Chondrocyte (in vitro differentiated cells): Measurements from ENCODE around the gene CSNK2A2. TPM values are rescaled to one million over a fixed set of nuclear protein-coding genes. Genes with fewer than 3 reads are reported as not detected.

ENCODE experiments used
- DNase-seq: peaks from one replicate; pipeline ENCODE4 v3.0.0; 2021; ENCODE audit warnings: mixed read lengths, low spot score
- H3K27ac Mint-ChIP-seq: one replicate; pipeline ENCODE4 v1.8.0; 2021; ENCODE audit warnings: mild to moderate bottlenecking, moderate library complexity, mixed read lengths; ENCODE audit not compliant: unreplicated experiment
- H3K27me3 Mint-ChIP-seq: 2 replicates; pipeline ENCODE4 v1.8.0; 2021; ENCODE audit warnings: low read depth, mixed read lengths
- H3K36me3 Mint-ChIP-seq: 2 replicates; pipeline ENCODE4 v1.8.0; 2021; ENCODE audit warnings: low read depth, mixed read lengths
- H3K4me1 Mint-ChIP-seq: 2 replicates; pipeline ENCODE4 v1.8.0; 2021; ENCODE audit warnings: low read depth, mild to moderate bottlenecking, mixed read lengths
- H3K4me3 Mint-ChIP-seq: one replicate; pipeline ENCODE4 v1.8.0; 2021; ENCODE audit warnings: mild to moderate bottlenecking, moderate library complexity, mixed read lengths; ENCODE audit not compliant: unreplicated experiment
- H3K9me3 Mint-ChIP-seq: 2 replicates; pipeline ENCODE4 v1.8.0; 2021; ENCODE audit warnings: low read depth, mixed read lengths
- total RNA-seq: library from RNA; stranded (reverse); gene quantifications from 3 replicates; pipeline ENCODE4 v1.2.1, GENCODE V29; 2021
- TF ChIP-seq, protein P1 (sequence below): fragments of 200-600 bp; sonication (generic); IDR thresholded peaks from 2 replicates; pipeline ENCODE4 v1.5.0; 2021; ENCODE audit warnings: antibody characterized with exemption, mild to moderate bottlenecking, moderate library complexity

Gene CSNK2A2
- total RNA-seq, 1 donor from 2014 or later = 69.6 TPM

DNA sequence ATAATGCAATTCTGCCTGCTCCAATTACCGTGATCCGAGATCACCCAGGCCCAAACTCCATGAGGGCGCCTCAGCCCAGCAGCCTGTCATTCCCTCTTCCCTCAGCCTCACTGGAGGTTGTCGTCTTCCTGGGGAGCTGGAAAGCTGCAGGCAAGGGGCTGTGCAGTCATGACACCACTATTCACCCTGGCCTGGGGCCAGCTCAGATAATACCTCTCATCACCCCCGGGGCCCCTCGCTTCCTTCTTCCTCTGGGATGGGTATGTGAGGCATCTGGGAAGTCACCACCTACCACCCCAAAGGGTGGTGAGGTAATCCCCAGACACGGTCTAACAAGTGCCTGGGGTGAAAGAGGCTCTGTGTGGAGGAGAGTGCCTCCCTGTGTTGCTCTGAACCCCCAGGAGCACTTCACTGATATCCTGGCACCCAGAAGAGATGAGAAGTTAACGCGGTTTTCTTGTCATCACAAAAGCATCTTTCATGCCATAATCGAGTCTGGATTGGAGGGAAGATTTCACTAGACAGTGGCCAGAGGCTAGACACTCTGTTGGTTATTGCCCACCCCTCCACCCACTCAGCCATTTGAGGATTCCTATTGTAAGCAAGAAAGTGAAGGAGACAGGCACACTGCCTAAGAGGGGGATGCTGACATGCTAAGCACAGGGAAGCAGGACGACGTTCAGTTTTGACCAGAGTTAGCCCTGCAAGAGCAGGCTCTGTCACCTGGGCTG, 87.2 kb downstream of the CSNK2A2 start:
- Mint-ChIP-seq H3K27me3 (no peaks in the 10 kb centered on the region), H3K9me3 (no peaks in the 10 kb centered on the region), H3K4me1 (peaks cover 5% of the 10 kb centered on the region), H3K27ac (no peak overlapping the region), H3K36me3 (peaks cover 25% of the 10 kb centered on the region), H3K4me3 (no peak overlapping the region)
- peak; percentile 55 for DNase-seq
- TF ChIP-seq, protein P1, sequence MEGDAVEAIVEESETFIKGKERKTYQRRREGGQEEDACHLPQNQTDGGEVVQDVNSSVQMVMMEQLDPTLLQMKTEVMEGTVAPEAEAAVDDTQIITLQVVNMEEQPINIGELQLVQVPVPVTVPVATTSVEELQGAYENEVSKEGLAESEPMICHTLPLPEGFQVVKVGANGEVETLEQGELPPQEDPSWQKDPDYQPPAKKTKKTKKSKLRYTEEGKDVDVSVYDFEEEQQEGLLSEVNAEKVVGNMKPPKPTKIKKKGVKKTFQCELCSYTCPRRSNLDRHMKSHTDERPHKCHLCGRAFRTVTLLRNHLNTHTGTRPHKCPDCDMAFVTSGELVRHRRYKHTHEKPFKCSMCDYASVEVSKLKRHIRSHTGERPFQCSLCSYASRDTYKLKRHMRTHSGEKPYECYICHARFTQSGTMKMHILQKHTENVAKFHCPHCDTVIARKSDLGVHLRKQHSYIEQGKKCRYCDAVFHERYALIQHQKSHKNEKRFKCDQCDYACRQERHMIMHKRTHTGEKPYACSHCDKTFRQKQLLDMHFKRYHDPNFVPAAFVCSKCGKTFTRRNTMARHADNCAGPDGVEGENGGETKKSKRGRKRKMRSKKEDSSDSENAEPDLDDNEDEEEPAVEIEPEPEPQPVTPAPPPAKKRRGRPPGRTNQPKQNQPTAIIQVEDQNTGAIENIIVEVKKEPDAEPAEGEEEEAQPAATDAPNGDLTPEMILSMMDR = no peak

DNA sequence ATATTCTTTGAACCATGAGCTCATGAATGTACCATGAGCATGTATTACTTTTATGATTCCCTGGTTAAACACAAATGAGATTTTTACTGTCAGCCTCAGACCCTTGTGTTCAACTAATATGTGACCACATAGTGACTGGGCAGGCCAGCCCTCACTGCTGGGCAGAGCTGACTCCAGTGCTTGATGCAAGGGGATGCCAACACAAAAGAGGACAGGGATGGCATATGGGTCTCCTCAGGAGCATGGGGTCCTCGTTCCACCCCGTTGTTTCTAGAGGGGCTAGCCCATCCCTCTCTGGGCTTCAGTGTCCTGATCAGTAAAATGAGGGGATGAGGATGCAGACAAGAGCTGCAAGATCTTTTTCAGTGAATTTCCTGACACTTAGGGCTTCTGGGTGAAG, 88.0 kb downstream of the CSNK2A2 start:
- H3K27ac Mint-ChIP-seq = no peak overlapping the region
- peak; percentile 51 for DNase-seq
- H3K4me3 Mint-ChIP-seq = no peak overlapping the region
- TF ChIP-seq, protein P1 = no peak
- H3K27me3 Mint-ChIP-seq = no peaks in the 10 kb centered on the region
- no peaks in the 10 kb centered on the region for H3K9me3 Mint-ChIP-seq
- peaks cover 5% of the 10 kb centered on the region for H3K4me1 Mint-ChIP-seq
- peaks cover 20% of the 10 kb centered on the region for H3K36me3 Mint-ChIP-seq

DNA sequence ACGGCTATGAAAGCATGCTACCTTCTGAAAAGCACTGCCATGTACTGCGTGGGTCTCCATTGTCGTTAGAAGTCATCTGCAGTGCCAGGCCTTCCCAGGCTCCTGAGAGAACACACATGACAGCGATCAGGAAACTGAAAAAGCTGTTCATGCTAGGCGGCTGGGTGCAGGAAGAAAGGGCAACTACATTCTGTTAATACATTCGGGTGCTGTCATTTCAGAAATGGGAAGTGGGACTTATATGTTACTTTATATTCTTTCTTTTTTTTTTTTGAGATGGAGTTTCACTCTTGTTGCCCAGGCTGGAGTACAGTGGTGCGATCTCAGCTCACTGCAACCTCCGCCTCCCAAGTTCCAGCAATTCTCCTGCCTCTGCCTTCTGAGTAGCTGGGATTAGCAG, 88.6 kb downstream of the CSNK2A2 start:
- Mint-ChIP-seq H3K9me3 (no peaks in the 10 kb centered on the region), H3K36me3 (peaks cover 15% of the 10 kb centered on the region), H3K27me3 (no peaks in the 10 kb centered on the region), H3K4me3 (no peak overlapping the region), H3K27ac (no peak overlapping the region), H3K4me1 (peaks cover 5% of the 10 kb centered on the region)
- no peak for DNase-seq
- TF ChIP-seq, protein P1 = no peak

Other genes with a start within 250 kb of the CSNK2A2 start
- gene CNGB1, start 227.0 kb downstream of the CSNK2A2 start, total RNA-seq = not detected in 3 replicates
- 9.2 to 12.0 TPM (median 11.9 TPM) in 3 replicates for gene ZNF319, start 197.4 kb downstream of the CSNK2A2 start, total RNA-seq
- gene USB1, start 196.7 kb downstream of the CSNK2A2 start, total RNA-seq = 37.9 to 46.0 TPM (median 41.5 TPM) in 3 replicates
- gene MMP15, start 172.4 kb downstream of the CSNK2A2 start, total RNA-seq = 5.9 to 12.0 TPM (median 11.2 TPM) in 3 replicates
- 26.0 to 32.9 TPM (median 26.5 TPM) in 3 replicates for gene CFAP20, start 68.7 kb downstream of the CSNK2A2 start, total RNA-seq
- not detected in 3 replicates for gene PRSS54, start 96.9 kb upstream of the CSNK2A2 start, total RNA-seq
- 1.9 to 3.3 TPM (median 2.1 TPM) in 3 replicates for gene GINS3, start 194.4 kb upstream of the CSNK2A2 start, total RNA-seq